A673 (cell line): ENCODE measurements around the gene SAG. TPM values are rescaled to one million over a fixed set of nuclear protein-coding genes. Genes with fewer than 3 reads are reported as not detected.

Source experiments
- BruUV-seq: library from RNA; stranded (reverse); fragments of 400-500 nt; replicated peaks from 2 replicates; lab custom pipeline; 2021; lab: Mats Ljungman, UMichigan
- CTCF ChIA-PET: fragments of 300-600 bp; sonication (Branson Sonifier 250); formaldehyde crosslinking; loops from one replicate; lab custom pipeline; 2022; ENCODE audit warnings: antibody characterized with exemption; lab: Charles Lee
- POLR2A ChIA-PET: fragments of 300-600 bp; sonication (Branson Sonifier 250); formaldehyde crosslinking; loops from one replicate; lab custom pipeline; 2022; ENCODE audit warnings: antibody characterized with exemption; ENCODE audit not compliant: low non-redundant PET; lab: Charles Lee
- DNase-seq: peaks from one replicate; pipeline ENCODE4 v3.0.0-alpha.2; 2015; ENCODE audit warnings: low spot score
- H3K27ac ChIP-seq: fragments of 200-600 bp; sonication (generic); 2 replicates; pipeline ENCODE4 v1.5.1; 2016; ENCODE audit warnings: mixed run types, low read depth, mild to moderate bottlenecking, mixed read lengths, antibody characterized with exemption, low read length; ENCODE audit not compliant: poor library complexity, severe bottlenecking
- H3K27me3 ChIP-seq: fragments of 200-600 bp; sonication (generic); replicated peaks from 2 replicates; pipeline ENCODE4 v1.6.1; 2017; ENCODE audit warnings: mixed run types, low read depth, mild to moderate bottlenecking, mixed read lengths, antibody characterized with exemption, low read length; ENCODE audit not compliant: insufficient read depth, poor library complexity
- H3K36me3 ChIP-seq: fragments of 200-600 bp; sonication (generic); 2 replicates; pipeline ENCODE4 v1.6.1; 2016; ENCODE audit warnings: mixed run types, mild to moderate bottlenecking, mixed read lengths, antibody characterized with exemption, low read length; ENCODE audit not compliant: insufficient read depth, poor library complexity, severe bottlenecking
- H3K4me1 ChIP-seq: fragments of 200-600 bp; sonication (generic); 2 replicates; pipeline ENCODE4 v1.6.1; 2017; ENCODE audit warnings: mixed run types, mild to moderate bottlenecking, mixed read lengths, antibody characterized with exemption, low read length; ENCODE audit not compliant: insufficient read depth, poor library complexity, severe bottlenecking
- H3K4me3 ChIP-seq: fragments of 200-600 bp; sonication (generic); 2 replicates; pipeline ENCODE4 v1.5.1; 2016; ENCODE audit warnings: low read depth, mixed run types, mild to moderate bottlenecking, mixed read lengths, low read length; ENCODE audit not compliant: poor library complexity, severe bottlenecking
- H3K9me3 ChIP-seq: fragments of 200-600 bp; sonication (generic); 2 replicates; pipeline ENCODE4 v1.6.1; 2016; ENCODE audit warnings: mixed run types, low read depth, mild to moderate bottlenecking, mixed read lengths, antibody characterized with exemption, low read length; ENCODE audit not compliant: poor library complexity, severe bottlenecking
- CTCF ChIP-seq: fragments of 300-800, 200-600 bp; sonication (generic); conservative IDR thresholded peaks from 2 replicates; pipeline ENCODE4 v1.5.1; 2017; ENCODE audit warnings: low read depth, mild to moderate bottlenecking, antibody characterized with exemption, low read length, moderate library complexity, mixed read lengths
- EZH2 ChIP-seq: fragments of 200-600 bp; sonication (generic); IDR thresholded peaks from 2 replicates; pipeline ENCODE4 v1.6.1; 2017; ENCODE audit warnings: borderline replicate concordance, low read depth, mild to moderate bottlenecking, mixed read lengths, antibody characterized with exemption, low read length; ENCODE audit not compliant: poor library complexity, severe bottlenecking
- intact Hi-C: fragments of 100-400 bp; cut with micrococcal nuclease; formaldehyde crosslinking; loops from one replicate; pipeline ENCODE4 v1.10.0; 2022; ENCODE audit not compliant: unreplicated experiment
- total RNA-seq: library from RNA; stranded (reverse); gene quantifications from 2 replicates; pipeline ENCODE4 v1.2.3, GENCODE V29; 2021

SAG gene
- total RNA-seq, 1 experiment from 2014 or later: 1.3 TPM

- intact Hi-C loops: no loop called here
- ChIA-PET CTCF (no interaction called here), POLR2A (no interaction called here)
- Histone ChIP-seq H3K36me3 (peaks cover 27% of the 10 kb centered on the region), H3K27me3 (no peaks in the 10 kb centered on the region), H3K4me1 (peaks cover 9% of the 10 kb centered on the region), H3K9me3 (no peaks in the 10 kb centered on the region), H3K4me3 (no peak overlapping the region), H3K27ac (no peak overlapping the region)
- no TSS peak for BruUV-seq
- no peak for TF ChIP-seq CTCF
- TF ChIP-seq EZH2: no peak
- no peak for DNase-seq
These were observed 55.1 kb downstream of the SAG start for GRCh38 chr2:233362742-233363141.

- ChIA-PET CTCF (no interaction called here), POLR2A (no interaction called here)
- intact Hi-C loops: no loop called here
- peaks cover 20% of the 10 kb centered on the region for H3K36me3 ChIP-seq
- H3K9me3 ChIP-seq: no peaks in the 10 kb centered on the region
- no peak overlapping the region for H3K27ac ChIP-seq
- H3K4me3 ChIP-seq: no peak overlapping the region
- H3K4me1 ChIP-seq: peaks cover 5% of the 10 kb centered on the region
- BruUV-seq: no TSS peak
- no peaks in the 10 kb centered on the region for H3K27me3 ChIP-seq
- DNase-seq: no peak
- no peak for TF ChIP-seq EZH2
- TF ChIP-seq CTCF: no peak
These were observed 56.2 kb downstream of the SAG start for GRCh38 chr2:233363744-233364235.

- Histone ChIP-seq H3K9me3 (no peaks in the 10 kb centered on the region), H3K36me3 (peaks cover 10% of the 10 kb centered on the region), H3K4me1 (peaks cover 11% of the 10 kb centered on the region), H3K4me3 (no peak overlapping the region), H3K27me3 (no peaks in the 10 kb centered on the region), H3K27ac (no peak overlapping the region)
- DNase-seq: no peak
- CTCF ChIA-PET: no interaction called here
- intact Hi-C loops: no loop called here
- no TSS peak for BruUV-seq
- POLR2A ChIA-PET: interaction anchor here (0.7 kb wide), 1 partner anchor 219 kb away, joined by 3 read pairs; no protein-coding TSS in a partner anchor
- TF ChIP-seq EZH2 (no peak), CTCF (no peak)
These were observed 58.4 kb downstream of the SAG start for GRCh38 chr2:233365861-233366520.
